OCI-LY7 (cell line): ENCODE measurements around the gene TP53BP1. TPM values are rescaled to one million over a fixed set of nuclear protein-coding genes. Genes with fewer than 3 reads are reported as not detected.

Experiments used
- BruUV-seq: library from RNA; stranded (reverse); fragments of 400-500 nt; replicated peaks from 2 replicates; lab custom pipeline; 2021; lab: Mats Ljungman, UMichigan
- CTCF ChIA-PET: fragments of 300-600 bp; sonication (Branson Sonifier 250); formaldehyde crosslinking; loops from one replicate; lab custom pipeline; 2022; ENCODE audit warnings: antibody characterized with exemption; ENCODE audit not compliant: unreplicated experiment; lab: Charles Lee
- POLR2A ChIA-PET: fragments of 300-600 bp; sonication (Branson Sonifier 250); formaldehyde crosslinking; loops from one replicate; lab custom pipeline; 2022; ENCODE audit warnings: antibody characterized with exemption; lab: Charles Lee
- DNase-seq: peaks from one replicate; pipeline ENCODE4 v3.0.0-alpha.2; 2015; ENCODE audit warnings: low spot score
- H2AFZ ChIP-seq: fragments of 200-600 bp; sonication (generic), shearing (Covaris generic); 2 replicates; pipeline ENCODE4 v1.6.1; 2014; ENCODE audit warnings: mild to moderate bottlenecking, antibody characterized with exemption, low read length, moderate library complexity
- H3K27ac ChIP-seq: fragments of 200-600 bp; sonication (generic); 2 replicates; pipeline ENCODE4 v1.5.1; 2014; ENCODE audit warnings: mixed run types, low read depth, mild to moderate bottlenecking, moderate library complexity, low read length, inconsistent platforms; ENCODE audit not compliant: poor library complexity, severe bottlenecking
- H3K36me3 ChIP-seq: fragments of 200-600 bp; sonication (generic); 2 replicates; pipeline ENCODE4 v1.6.1; 2014; ENCODE audit warnings: mild to moderate bottlenecking, antibody characterized with exemption, low read length, moderate library complexity, mixed read lengths; ENCODE audit not compliant: insufficient read depth
- H3K4me1 ChIP-seq: fragments of 200-600 bp; sonication (generic); 2 replicates; pipeline ENCODE4 v1.5.1; 2014; ENCODE audit warnings: mild to moderate bottlenecking, low read length; ENCODE audit not compliant: insufficient read depth, poor library complexity, severe bottlenecking
- H3K4me2 ChIP-seq: fragments of 200-600 bp; sonication (generic); 2 replicates; pipeline ENCODE4 v1.6.1; 2014; ENCODE audit warnings: mild to moderate bottlenecking, low read length
- H3K4me3 ChIP-seq: fragments of 200-600 bp; sonication (generic); 2 replicates; pipeline ENCODE4 v1.5.1; 2014; ENCODE audit warnings: mild to moderate bottlenecking, low read depth, low read length; ENCODE audit not compliant: poor library complexity, severe bottlenecking
- H3K79me2 ChIP-seq: fragments of 200-600 bp; sonication (generic); 2 replicates; pipeline ENCODE4 v1.6.1; 2016; ENCODE audit warnings: low read depth, mild to moderate bottlenecking, low read length, moderate library complexity, mixed read lengths; ENCODE audit not compliant: insufficient read depth
- H3K9me2 ChIP-seq: fragments of 200-600 bp; sonication (generic); 2 replicates; pipeline ENCODE4 v1.6.1; 2016; ENCODE audit warnings: mild to moderate bottlenecking, low read length, mixed read lengths; ENCODE audit not compliant: insufficient read depth
- H3K9me3 ChIP-seq: fragments of 200-600 bp; sonication (generic); 2 replicates; pipeline ENCODE4 v1.6.1; 2014; ENCODE audit warnings: mild to moderate bottlenecking, mixed run types, low read length, mixed read lengths
- H4K20me1 ChIP-seq: fragments of 200-600 bp; sonication (generic); 2 replicates; pipeline ENCODE4 v1.6.1; 2014; ENCODE audit warnings: mild to moderate bottlenecking, antibody characterized with exemption, low read length, moderate library complexity, mixed read lengths; ENCODE audit not compliant: insufficient read depth
- EZH2phosphoT487 ChIP-seq: fragments of 200-600 bp; sonication (generic); IDR thresholded peaks from 2 replicates; pipeline ENCODE4 v1.6.1; 2018; ENCODE audit warnings: low read depth, borderline replicate concordance, mild to moderate bottlenecking, mixed run types, antibody characterized with exemption, low read length, moderate library complexity, mixed read lengths
- intact Hi-C: fragments of 100-400 bp; cut with micrococcal nuclease; formaldehyde crosslinking; loops from one replicate; pipeline ENCODE4 v1.10.0; 2022; ENCODE audit not compliant: unreplicated experiment
- total RNA-seq, 2 experiments: library from RNA; depleted of rRNA in 1 of 2; stranded (reverse); fragments of >200 nt in 1 of 2; shearing (Covaris generic) in 1 of 2; gene quantifications; 2 replicates each; pipeline ENCODE4 v1.2.3, GENCODE V29; 2014 to 2022
- TF ChIP-seq, protein P1 (sequence below): fragments of 200-600 bp; sonication (generic); conservative IDR thresholded peaks from 2 replicates; pipeline ENCODE4 v1.5.1; 2014; ENCODE audit warnings: mild to moderate bottlenecking, antibody characterized with exemption, low read length, moderate library complexity, mixed read lengths

Gene TP53BP1
- total RNA-seq, 2 experiments from 2014 or later, result 51.8 to 69.3 TPM

DNA sequence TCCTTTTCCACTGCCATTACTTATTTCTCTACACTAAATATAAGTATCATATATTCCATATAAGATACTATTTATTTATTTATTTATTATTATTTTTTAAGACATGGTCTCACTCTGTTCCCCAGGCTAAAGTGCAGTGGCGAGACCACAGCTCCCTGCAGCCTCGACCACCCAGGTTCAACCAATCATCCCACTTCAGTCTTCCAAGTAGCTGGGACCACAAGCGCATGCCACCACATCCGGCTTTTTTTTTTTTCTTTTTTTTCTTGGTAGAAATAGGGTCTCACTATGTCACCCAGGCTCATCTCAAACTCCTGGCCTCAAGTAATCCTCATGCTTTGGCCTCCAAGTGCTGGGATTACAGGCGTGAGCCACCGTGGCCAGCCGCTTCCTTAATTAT is 56.6 kb downstream of the TP53BP1 start:
- no peak overlapping the region for H3K4me3 ChIP-seq
- CTCF ChIA-PET, result no interaction called here
- no TSS peak for BruUV-seq
- no peaks in the 10 kb centered on the region for H4K20me1 ChIP-seq
- no peaks in the 10 kb centered on the region for H3K9me3 ChIP-seq
- no peak overlapping the region for H3K4me2 ChIP-seq
- no peak overlapping the region for H2AFZ ChIP-seq
- no peak for DNase-seq
- peaks cover 92% of the 10 kb centered on the region for H3K36me3 ChIP-seq
- POLR2A ChIA-PET, result interaction anchor here (0.6 kb wide), 1 partner anchor 105 kb away, joined by 4 read pairs; no protein-coding TSS in a partner anchor
- no peak overlapping the region for H3K27ac ChIP-seq
- no peaks in the 10 kb centered on the region for H3K4me1 ChIP-seq
- no peaks in the 10 kb centered on the region for H3K9me2 ChIP-seq
- H3K79me2 ChIP-seq, result no peaks in the 10 kb centered on the region
- TF ChIP-seq, protein P1, sequence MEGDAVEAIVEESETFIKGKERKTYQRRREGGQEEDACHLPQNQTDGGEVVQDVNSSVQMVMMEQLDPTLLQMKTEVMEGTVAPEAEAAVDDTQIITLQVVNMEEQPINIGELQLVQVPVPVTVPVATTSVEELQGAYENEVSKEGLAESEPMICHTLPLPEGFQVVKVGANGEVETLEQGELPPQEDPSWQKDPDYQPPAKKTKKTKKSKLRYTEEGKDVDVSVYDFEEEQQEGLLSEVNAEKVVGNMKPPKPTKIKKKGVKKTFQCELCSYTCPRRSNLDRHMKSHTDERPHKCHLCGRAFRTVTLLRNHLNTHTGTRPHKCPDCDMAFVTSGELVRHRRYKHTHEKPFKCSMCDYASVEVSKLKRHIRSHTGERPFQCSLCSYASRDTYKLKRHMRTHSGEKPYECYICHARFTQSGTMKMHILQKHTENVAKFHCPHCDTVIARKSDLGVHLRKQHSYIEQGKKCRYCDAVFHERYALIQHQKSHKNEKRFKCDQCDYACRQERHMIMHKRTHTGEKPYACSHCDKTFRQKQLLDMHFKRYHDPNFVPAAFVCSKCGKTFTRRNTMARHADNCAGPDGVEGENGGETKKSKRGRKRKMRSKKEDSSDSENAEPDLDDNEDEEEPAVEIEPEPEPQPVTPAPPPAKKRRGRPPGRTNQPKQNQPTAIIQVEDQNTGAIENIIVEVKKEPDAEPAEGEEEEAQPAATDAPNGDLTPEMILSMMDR, result no peak
- TF ChIP-seq EZH2phosphoT487, result no peak
- intact Hi-C loops, result no loop called here

DNA sequence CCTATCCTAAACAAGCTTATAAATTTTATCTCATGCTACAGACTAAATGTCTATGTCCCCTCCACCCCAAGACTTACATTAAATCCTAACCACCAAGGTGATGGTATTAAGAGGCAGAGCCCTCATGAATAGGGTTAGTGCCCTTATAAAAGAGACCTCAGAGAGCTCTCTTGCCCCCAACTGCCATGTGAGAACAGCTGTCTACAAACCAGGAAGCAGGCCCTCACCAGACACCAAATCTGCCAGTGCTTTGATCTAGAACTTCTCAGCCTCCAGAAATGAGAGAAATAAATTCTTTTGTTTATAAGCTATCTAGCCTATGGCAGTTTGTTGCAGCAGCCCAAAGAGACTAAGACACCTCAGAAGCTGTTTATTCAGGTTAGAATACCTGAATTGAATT is 58.5 kb downstream of the TP53BP1 start:
- H2AFZ ChIP-seq, result no peak overlapping the region
- no peak overlapping the region for H3K27ac ChIP-seq
- H3K4me3 ChIP-seq, result no peak overlapping the region
- no TSS peak for BruUV-seq
- POLR2A ChIA-PET, result interaction anchor here (0.6 to 1.1 kb wide), 3 partner anchors 14 to 400 kb away, joined by 3 read pairs; no protein-coding TSS in a partner anchor
- no peak for DNase-seq
- H4K20me1 ChIP-seq, result no peaks in the 10 kb centered on the region
- no peak for TF ChIP-seq EZH2phosphoT487
- TF ChIP-seq, protein P1, result no peak
- CTCF ChIA-PET, result no interaction called here
- H3K4me1 ChIP-seq, result peaks cover 4% of the 10 kb centered on the region
- H3K9me2 ChIP-seq, result no peaks in the 10 kb centered on the region
- peaks cover 93% of the 10 kb centered on the region for H3K36me3 ChIP-seq
- intact Hi-C loops, result no loop called here
- no peak overlapping the region for H3K4me2 ChIP-seq
- no peaks in the 10 kb centered on the region for H3K9me3 ChIP-seq
- H3K79me2 ChIP-seq, result no peaks in the 10 kb centered on the region

DNA sequence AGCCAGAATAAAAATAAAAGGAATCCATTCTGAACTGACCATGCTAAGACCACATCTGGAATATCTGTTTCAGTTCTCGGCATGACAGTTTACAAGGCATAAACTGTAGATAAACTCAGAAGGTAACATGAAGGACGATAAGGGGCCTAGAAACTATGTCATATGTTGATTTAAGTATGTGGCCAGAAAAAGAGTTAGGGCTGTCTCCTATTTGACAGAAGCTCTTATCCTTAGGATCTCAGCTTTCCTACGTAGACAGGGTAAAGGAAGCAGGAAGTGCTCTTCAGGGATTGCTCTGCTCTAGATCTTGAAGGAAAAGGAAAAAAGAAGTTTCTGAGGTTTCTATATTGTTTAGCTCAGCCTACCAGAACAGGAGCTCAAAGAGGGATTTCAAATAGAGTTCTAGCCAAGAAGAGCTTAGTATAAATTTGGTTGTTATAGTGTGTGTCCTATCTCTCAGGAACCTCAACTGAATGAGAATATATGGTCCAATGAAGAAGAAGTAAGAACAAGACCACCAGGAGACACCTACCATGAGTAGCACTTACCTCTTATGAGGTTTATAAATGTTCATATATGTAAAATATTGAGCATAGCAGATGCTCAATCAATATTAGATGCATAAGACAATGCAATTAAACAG is 59.2 kb downstream of the TP53BP1 start:
- TF ChIP-seq EZH2phosphoT487, result no peak
- TF ChIP-seq, protein P1, result no peak
- no peak overlapping the region for H2AFZ ChIP-seq
- DNase-seq, result no peak
- no peak overlapping the region for H3K4me3 ChIP-seq
- no peaks in the 10 kb centered on the region for H3K79me2 ChIP-seq
- H3K27ac ChIP-seq, result no peak overlapping the region
- no TSS peak for BruUV-seq
- no peak overlapping the region for H3K4me2 ChIP-seq
- intact Hi-C loops, result no loop called here
- no peaks in the 10 kb centered on the region for H3K9me2 ChIP-seq
- ChIA-PET POLR2A (interaction anchor here (0.5 to 1.6 kb wide), 8 partner anchors 10 to 718 kb away, joined by 3 to 5 read pairs (median 3); no protein-coding TSS in a partner anchor), CTCF (no interaction called here)
- H3K36me3 ChIP-seq, result peaks cover 93% of the 10 kb centered on the region
- no peaks in the 10 kb centered on the region for H4K20me1 ChIP-seq
- no peaks in the 10 kb centered on the region for H3K9me3 ChIP-seq
- H3K4me1 ChIP-seq, result peaks cover 4% of the 10 kb centered on the region
